ENCODE results near the gene RAB11A. TPM values are rescaled to one million over a fixed set of nuclear protein-coding genes. Genes with fewer than 3 reads are reported as not detected.
A peak's percentile ranks its signal among the peaks of the same experiment; 100 is the strongest.

RAB11A gene
- total RNA-seq (2014; rRNA removed; shearing (Covaris generic); ENCODE audit: low replicate concordance), result 231 and 296 TPM in 2 replicates

DNA sequence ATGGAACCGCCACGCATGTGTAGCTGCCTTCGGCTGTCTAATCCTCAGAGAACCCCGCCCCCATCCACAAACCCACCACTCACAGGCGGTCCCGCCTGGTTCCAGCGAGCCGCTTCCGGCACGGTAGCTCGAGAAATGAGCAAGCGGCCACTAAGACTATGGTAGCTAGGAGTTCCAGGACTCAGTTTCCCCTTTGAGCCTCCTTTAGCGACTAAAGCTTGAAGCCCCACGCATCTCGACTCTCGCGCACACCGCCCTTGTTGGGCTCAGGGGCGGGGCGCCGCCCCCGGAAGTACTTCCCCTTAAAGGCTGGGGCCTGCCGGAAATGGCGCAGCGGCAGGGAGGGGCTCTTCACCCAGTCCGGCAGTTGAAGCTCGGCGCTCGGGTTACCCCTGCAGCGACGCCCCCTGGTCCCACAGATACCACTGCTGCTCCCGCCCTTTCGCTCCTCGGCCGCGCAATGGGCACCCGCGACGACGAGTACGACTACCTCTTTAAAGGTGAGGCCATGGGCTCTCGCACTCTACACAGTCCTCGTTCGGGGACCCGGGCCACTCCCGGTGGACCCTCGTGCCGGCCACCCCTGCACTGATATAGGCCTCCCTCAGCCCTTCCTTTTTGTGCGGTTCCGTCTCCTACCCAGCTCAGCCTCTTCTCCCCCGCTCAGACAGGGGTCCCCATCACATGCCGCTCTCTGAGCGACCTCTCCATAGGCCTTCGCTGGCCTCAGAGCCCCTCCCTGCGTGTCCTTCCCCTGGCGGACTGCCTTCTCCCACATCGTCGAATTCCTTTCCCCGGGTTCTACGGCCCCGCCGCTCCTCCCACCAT lies at the start of gene RAB11A:
Gene RAB11A, plus strand, starts transcription at position 366 of the 828 bp plus-strand sequence. Its CDS starts 95 bp downstream, at position 461.
- in situ Hi-C loops (cut with HindIII; ENCODE audit: low pct_unique_long_range_greater_than_20kb, low sequenced_read_pairs), result no loop called here
- DNase-seq (ENCODE audit: low read depth), result peak; percentile 96

DNA sequence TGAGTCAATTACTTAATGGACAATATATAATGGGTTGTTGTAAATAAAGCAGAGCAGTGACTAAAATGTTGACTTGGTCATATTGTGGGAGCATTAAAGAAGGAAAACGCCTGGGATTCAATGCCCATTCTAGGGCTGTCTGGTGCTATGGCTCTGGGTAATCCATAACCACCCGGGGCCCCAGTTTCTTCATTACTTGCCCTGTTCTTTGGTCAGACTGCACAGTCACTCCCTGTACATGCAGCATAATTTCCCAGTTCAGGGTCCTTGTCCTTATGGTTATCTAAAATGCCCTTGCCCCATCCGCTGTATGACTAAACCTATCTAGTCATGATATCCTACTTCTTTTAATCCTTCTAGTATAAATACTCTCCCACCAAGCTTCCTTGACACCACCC lies 49.7 kb upstream of the RAB11A start:
- in situ Hi-C loops (cut with HindIII; ENCODE audit: low pct_unique_long_range_greater_than_20kb, low sequenced_read_pairs), result no loop called here
- no peak for DNase-seq (ENCODE audit: low read depth)

GRCh38 chr15:65821070-65821469 lies 48.2 kb upstream of the RAB11A start:
- DNase-seq (ENCODE audit: low read depth), result no peak
- in situ Hi-C loops (cut with HindIII; ENCODE audit: low pct_unique_long_range_greater_than_20kb, low sequenced_read_pairs), result no loop called here

DNA sequence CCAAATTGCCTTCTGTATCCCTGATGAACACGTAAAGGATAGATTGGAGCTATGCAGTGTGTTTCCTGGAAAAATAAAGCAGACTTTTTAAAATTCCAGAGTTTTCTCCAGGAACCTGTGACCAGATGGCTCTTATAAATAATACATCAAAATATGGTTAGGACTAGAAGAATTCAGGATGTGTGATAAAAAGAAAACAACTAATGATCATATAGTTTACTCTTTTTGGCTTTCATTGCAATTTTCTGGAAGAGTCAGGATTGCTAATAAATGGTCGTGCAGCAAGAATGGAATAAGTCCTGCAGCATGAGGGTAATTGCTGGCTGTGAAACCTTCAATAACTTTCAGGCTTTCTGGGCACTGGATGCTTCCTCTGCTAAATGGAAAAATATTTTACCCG lies 47.0 kb upstream of the RAB11A start:
- no peak for DNase-seq (ENCODE audit: low read depth)
- in situ Hi-C loops (cut with HindIII; ENCODE audit: low pct_unique_long_range_greater_than_20kb, low sequenced_read_pairs), result no loop called here

GRCh38 chr15:65824031-65824743 lies 45.1 kb upstream of the RAB11A start:
- in situ Hi-C loops (cut with HindIII; ENCODE audit: low pct_unique_long_range_greater_than_20kb, low sequenced_read_pairs), result no loop called here
- peak; percentile 55 for DNase-seq (ENCODE audit: low read depth)

GRCh38 chr15:65824941-65825544 lies 44.2 kb upstream of the RAB11A start:
- DNase-seq (ENCODE audit: low read depth), result no peak
- in situ Hi-C loops (cut with HindIII; ENCODE audit: low pct_unique_long_range_greater_than_20kb, low sequenced_read_pairs), result loop anchor here (25.0 kb wide), 1 partner anchor 188 kb away; no protein-coding TSS in a partner anchor

DNA sequence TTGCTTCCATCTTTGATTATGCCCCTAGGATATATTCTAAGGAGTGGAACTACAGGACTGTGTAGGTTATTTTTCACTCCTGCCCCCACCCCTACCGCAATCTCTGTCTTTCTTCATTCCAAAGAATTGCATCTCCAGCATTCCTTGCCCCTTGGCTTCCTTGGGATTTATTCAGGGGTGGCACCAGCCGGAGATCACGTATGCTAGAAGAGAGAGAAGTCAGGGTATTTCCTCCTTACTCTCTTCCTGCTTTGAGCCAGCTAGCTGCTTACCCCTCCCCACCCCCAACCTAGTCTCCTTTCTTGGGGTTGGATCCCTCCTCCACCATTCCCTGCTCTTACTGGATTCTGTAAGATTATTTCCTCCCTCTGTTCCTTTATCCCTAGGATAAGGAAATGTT lies 42.2 kb upstream of the RAB11A start:
- DNase-seq (ENCODE audit: low read depth), result no peak
- in situ Hi-C loops (cut with HindIII; ENCODE audit: low pct_unique_long_range_greater_than_20kb, low sequenced_read_pairs), result loop anchor here (25.0 kb wide), 1 partner anchor 190 kb away; no protein-coding TSS in a partner anchor

GRCh38 chr15:65828585-65828984 lies 40.7 kb upstream of the RAB11A start:
- no peak for DNase-seq (ENCODE audit: low read depth)
- in situ Hi-C loops (cut with HindIII; ENCODE audit: low pct_unique_long_range_greater_than_20kb, low sequenced_read_pairs), result loop anchor here (25.0 kb wide), 1 partner anchor 191 kb away; no protein-coding TSS in a partner anchor

DNA sequence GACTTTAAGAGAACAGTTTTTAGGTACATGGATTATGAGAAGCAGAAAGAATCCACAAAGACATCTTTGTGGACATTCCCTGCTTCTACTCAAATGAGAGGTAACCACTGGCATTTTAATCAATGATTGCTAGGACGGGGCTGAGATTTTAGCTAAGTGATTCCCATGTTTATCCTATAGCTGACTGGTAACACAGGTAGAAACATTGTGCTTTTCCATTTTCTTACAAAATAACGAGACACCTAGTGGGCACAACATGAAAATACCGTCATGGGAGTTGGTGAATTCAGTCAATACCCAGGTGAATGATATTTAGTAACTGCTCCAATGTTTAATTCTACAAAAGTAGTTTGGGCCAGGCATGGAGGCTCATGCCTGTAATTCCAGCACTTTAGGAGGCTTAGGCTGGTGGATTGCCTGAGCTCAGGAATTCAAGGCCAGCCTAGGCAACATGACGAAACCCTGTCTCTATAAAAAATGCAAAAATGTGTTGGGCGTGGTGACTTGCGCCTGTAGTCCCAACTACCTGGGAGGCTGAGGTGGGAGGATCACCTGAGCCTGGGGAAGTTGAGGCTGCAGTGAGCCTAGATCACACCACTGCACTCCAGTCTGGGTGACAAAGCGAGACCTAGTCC lies 40.0 kb upstream of the RAB11A start:
- in situ Hi-C loops (cut with HindIII; ENCODE audit: low pct_unique_long_range_greater_than_20kb, low sequenced_read_pairs), result loop anchor here (25.0 kb wide), 1 partner anchor 192 kb away; no protein-coding TSS in a partner anchor
- DNase-seq (ENCODE audit: low read depth), result peak; percentile 33

DNA sequence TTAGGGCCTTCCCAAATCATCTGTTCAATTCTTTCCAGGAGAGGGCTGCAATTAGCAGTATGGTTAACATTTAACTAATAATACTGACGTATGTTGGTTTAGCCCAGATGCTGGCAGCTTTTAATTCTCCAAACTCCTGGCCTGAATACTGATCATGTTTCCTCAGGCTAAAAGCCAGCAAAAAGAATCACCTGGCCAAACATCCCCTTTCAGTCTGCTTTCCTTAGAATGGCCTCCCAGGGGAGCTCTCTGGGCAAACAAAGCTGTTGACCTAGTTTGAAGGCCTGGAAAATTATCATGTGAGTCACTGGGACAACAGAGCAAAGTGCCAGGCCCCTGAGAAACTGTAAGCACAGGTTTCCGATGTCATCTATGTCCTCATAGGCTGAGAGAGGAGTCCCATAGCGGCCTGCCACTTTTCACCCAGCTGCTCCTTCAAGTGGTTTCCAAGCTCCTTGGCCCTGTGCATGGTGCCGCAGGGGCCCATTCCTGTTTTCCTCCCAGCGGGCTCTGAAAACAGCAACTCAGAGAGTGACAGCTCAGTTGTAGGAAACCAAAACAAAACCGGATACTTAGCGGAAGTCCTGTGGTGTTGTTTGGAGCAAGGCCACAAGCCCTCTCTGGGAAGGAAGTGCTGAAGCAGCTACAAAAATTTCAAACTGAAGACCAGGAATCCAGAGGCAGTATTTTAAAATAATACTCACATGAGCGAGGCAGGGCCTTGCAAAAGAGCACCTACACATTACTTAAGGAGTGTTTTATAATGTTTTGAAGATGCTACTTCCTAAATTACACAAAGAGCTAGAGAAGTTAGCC lies 36.5 kb upstream of the RAB11A start:
- in situ Hi-C loops (cut with HindIII; ENCODE audit: low pct_unique_long_range_greater_than_20kb, low sequenced_read_pairs), result loop anchor here (25.0 kb wide), 1 partner anchor 195 kb away; no protein-coding TSS in a partner anchor
- DNase-seq (ENCODE audit: low read depth), result peak; percentile 99

DNA sequence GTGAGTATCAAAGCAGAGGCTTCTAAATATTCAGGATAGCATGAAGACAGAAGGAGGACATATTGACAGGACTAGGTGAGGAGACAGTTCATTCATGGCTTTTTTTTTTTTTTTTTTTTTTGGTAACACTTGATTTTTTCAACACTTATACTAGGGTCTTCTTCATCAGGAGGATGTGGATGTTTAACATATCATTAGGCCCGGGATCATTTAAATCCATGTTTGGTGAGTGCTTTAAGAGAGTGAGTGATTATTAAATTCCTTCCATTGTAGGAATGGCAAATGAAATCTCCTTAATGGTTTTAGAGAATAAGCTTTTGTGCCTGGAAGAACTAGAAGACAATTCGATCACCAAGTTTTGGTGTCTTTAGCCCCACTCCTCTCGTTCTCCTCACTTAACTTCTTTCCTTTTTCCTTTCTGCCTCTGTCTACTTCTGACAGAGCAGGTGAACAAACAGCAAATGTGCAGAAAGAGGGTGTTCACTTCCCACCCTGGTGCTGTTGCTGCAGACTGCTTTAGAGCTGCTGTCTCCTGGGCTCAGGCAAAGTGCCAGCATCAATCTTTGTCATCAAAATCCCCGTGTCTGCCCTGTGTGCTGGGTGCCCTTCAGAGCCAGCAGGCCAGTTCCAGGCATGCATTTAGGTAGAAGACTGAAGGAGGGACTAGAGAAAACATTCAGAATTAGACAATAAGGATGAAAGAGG lies 35.6 kb upstream of the RAB11A start:
- in situ Hi-C loops (cut with HindIII; ENCODE audit: low pct_unique_long_range_greater_than_20kb, low sequenced_read_pairs), result loop anchor here (25.0 kb wide), 1 partner anchor 196 kb away; no protein-coding TSS in a partner anchor
- no peak for DNase-seq (ENCODE audit: low read depth)

DNA sequence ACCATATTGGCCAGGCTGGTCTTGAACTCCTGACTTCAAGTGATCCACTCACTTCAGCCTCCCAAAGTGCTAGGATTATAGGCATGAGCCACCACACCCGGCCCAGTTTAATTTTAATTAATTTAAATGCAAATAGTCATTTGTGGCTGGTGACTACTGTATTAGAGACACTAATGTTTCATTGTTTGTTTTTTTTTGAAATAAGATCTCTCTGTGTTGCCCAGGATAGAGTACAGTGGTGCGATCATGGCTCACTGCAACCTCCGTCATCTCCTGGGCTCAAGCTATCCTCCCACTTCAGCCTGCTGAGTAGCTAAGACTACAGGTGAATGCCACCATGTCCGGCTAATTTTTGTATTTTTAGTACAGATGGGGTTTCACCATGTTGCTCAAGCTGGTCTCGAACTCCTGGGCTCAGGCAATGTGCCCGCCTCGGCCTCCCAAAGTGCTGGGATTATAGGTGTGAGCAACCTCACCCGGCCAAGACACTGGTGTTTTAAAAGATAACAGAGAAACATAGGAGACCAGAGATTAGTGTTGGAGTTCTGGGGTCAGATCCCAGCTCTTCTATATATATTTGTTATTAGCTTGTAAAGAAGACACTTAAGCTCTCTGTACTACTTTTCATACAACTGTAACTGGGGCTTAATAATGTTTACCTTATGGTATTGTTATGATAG lies 34.5 kb upstream of the RAB11A start:
- in situ Hi-C loops (cut with HindIII; ENCODE audit: low pct_unique_long_range_greater_than_20kb, low sequenced_read_pairs), result loop anchor here (25.0 kb wide), 1 partner anchor 197 kb away; no protein-coding TSS in a partner anchor
- DNase-seq (ENCODE audit: low read depth), result no peak

- in situ Hi-C loops (cut with HindIII; ENCODE audit: low pct_unique_long_range_greater_than_20kb, low sequenced_read_pairs), result loop anchor here (25.0 kb wide), 1 partner anchor 198 kb away; no protein-coding TSS in a partner anchor
- no peak for DNase-seq (ENCODE audit: low read depth)
These were observed 33.8 kb upstream of the RAB11A start for GRCh38 chr15:65835447-65835846.

DNA sequence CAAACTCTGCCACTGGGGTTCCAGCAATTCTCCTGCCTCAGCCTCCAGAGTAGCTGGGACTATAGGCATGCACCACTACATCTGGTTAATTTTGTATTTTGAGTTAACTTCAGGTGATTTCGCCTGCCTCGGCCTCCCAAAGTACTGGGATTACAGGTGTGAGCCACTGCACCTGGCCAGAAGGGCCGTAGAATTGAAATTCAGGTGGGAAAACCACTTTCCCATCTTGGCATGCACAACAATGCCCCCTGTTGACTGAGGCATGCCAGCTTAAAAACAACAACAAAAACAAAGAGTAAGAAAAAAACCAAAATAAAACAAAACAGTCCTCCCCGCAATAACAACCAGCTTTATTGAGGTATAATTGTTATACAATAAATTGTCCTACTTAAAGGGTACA lies 32.6 kb upstream of the RAB11A start:
- in situ Hi-C loops (cut with HindIII; ENCODE audit: low pct_unique_long_range_greater_than_20kb, low sequenced_read_pairs), result loop anchor here (25.0 kb wide), 1 partner anchor 199 kb away; no protein-coding TSS in a partner anchor
- DNase-seq (ENCODE audit: low read depth), result no peak

DNA sequence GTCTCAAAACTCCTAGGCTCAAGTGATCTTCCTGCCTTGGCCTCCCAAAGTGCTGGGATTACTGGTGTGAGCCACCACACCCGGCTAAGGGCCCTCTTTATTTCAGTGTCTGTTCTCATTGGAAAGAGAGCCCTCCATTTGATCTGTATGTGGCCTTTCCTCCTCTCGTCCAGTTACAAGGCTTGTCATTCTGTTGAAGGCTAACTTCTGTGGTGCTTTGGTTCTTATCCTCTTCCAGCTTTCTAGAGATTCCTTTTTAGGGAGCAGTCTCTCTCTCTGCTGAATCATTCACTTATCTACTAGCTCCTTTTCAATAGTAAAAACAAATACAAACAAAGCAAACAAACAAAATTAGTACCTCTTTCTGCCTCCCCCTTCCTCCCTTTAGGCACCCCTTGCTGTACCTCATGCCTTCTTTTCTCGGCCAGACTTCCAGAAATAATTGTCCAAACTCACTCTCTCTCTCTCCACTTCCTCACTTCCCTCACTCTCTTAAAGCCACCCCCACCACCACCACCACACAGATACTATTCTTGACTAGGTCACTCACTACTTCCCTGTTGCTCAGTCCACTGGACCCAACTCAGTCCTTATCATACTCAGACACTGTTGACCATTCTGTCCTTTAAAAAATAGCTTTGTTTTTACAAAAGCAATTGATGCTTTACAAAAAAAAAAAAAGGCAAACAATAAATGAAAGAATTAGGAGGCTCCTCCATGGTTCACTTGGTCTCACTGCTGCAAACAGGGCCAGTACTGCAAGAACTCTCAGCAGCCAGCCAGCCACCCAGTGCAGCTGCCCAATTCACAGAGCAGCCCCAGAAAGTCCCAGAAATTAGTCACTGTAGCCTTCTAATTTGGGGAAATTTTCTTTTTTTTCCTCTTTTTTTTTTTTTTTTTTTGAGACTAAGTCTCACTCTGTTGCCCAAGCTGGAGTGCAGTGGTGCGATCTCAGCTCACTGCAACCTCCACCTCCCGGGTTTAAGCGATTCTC lies 31.7 kb upstream of the RAB11A start:
- no peak for DNase-seq (ENCODE audit: low read depth)
- in situ Hi-C loops (cut with HindIII; ENCODE audit: low pct_unique_long_range_greater_than_20kb, low sequenced_read_pairs), result loop anchor here (25.0 kb wide), 1 partner anchor 200 kb away; no protein-coding TSS in a partner anchor
